Neuronal stem cell (in vitro differentiated cells): Measurements from ENCODE around the gene WNT3A.

ENCODE experiments used
- DNase-seq: peaks from one replicate; pipeline ENCODE4 v3.0.0-alpha.2; 2013; ENCODE audit warnings: low spot score
- H2AFZ ChIP-seq: one replicate; pipeline ENCODE4 v1.6.1; 2013; ENCODE audit warnings: mild to moderate bottlenecking, low read length, inconsistent platforms
- H2AK5ac ChIP-seq: 2 replicates; pipeline ENCODE4 v1.6.1; 2013; ENCODE audit warnings: low read depth, mild to moderate bottlenecking, inconsistent platforms, low read length, moderate library complexity, mixed read lengths
- H2BK120ac ChIP-seq: 2 replicates; pipeline ENCODE4 v1.6.1; 2013; ENCODE audit warnings: low read depth, mild to moderate bottlenecking, inconsistent platforms, low read length, moderate library complexity, mixed read lengths
- H2BK12ac ChIP-seq: one replicate; pipeline ENCODE4 v1.6.1; 2013; ENCODE audit warnings: low read length, inconsistent platforms
- H2BK15ac ChIP-seq: 2 replicates; pipeline ENCODE4 v1.6.1; 2013; ENCODE audit warnings: mild to moderate bottlenecking, low read length, inconsistent platforms, mixed read lengths
- H2BK5ac ChIP-seq: one replicate; pipeline ENCODE4 v1.6.1; 2013; ENCODE audit warnings: inconsistent platforms, mild to moderate bottlenecking, low read length, moderate library complexity
- H3K14ac ChIP-seq: one replicate; pipeline ENCODE4 v1.6.1; 2013; ENCODE audit warnings: low read length, inconsistent platforms
- H3K18ac ChIP-seq: 2 replicates; pipeline ENCODE4 v1.6.1; 2013; ENCODE audit warnings: low read length, inconsistent platforms
- H3K23ac ChIP-seq: 2 replicates; pipeline ENCODE4 v1.6.1; 2013; ENCODE audit warnings: low read depth, mild to moderate bottlenecking, mixed read lengths, low read length, inconsistent platforms; ENCODE audit not compliant: poor library complexity
- H3K27ac ChIP-seq: replicated peaks from 3 replicates; pipeline ENCODE4 v1.5.1; 2013; ENCODE audit warnings: low read length, inconsistent platforms
- H3K27me3 ChIP-seq, 3 experiments: 2 replicates each; pipeline ENCODE4 v1.6.1; 2013; ENCODE audit warnings: low read length in 3 of 3, mild to moderate bottlenecking in 2 of 3, inconsistent platforms in 1 of 3, low read depth in 1 of 3, mixed read lengths in 1 of 3, moderate library complexity in 1 of 3; ENCODE audit not compliant: control insufficient read depth in 3 of 3, insufficient read depth in 3 of 3
- H3K36me3 ChIP-seq, 2 donors: replicated peaks in 1 of 2; 2 replicates each; pipeline ENCODE4 v1.6.1; 2013; ENCODE audit warnings: low read length in 2 of 2; ENCODE audit not compliant: control insufficient read depth in 2 of 2, insufficient read depth in 2 of 2
- H3K4ac ChIP-seq: 2 replicates; pipeline ENCODE4 v1.6.1; 2013; ENCODE audit warnings: inconsistent platforms, mild to moderate bottlenecking, low read length, moderate library complexity
- H3K4me1 ChIP-seq, 2 donors: 1 replicate in 1 of 2; 2 replicates in 1 of 2; pipeline ENCODE4 v1.6.1; 2013; ENCODE audit warnings: low read length in 2 of 2, low read depth in 1 of 2; ENCODE audit not compliant: control insufficient read depth in 2 of 2, insufficient read depth in 1 of 2
- H3K4me2 ChIP-seq: one replicate; pipeline ENCODE4 v1.6.1; 2013; ENCODE audit warnings: mild to moderate bottlenecking, low read length, inconsistent platforms; ENCODE audit not compliant: insufficient read depth, poor library complexity, severe bottlenecking
- H3K4me3 ChIP-seq, 2 donors: 2 replicates each; pipeline ENCODE4 v1.5.1; 2013; ENCODE audit warnings: low read length in 2 of 2, mild to moderate bottlenecking in 2 of 2, inconsistent platforms in 1 of 2, moderate library complexity in 1 of 2
- H3K79me1 ChIP-seq: one replicate; pipeline ENCODE4 v1.6.1; 2013; ENCODE audit warnings: low read depth, mild to moderate bottlenecking, inconsistent platforms, low read length, moderate library complexity
- H3K9ac ChIP-seq: one replicate; pipeline ENCODE4 v1.6.1; 2013; ENCODE audit warnings: mild to moderate bottlenecking, low read depth, low read length, inconsistent platforms; ENCODE audit not compliant: poor library complexity
- H3K9me3 ChIP-seq, 2 donors: replicated peaks in 1 of 2; 2 replicates each; pipeline versions ENCODE3 to v1.6.1; 2013; ENCODE audit warnings: low read length in 2 of 2, mild to moderate bottlenecking in 2 of 2, inconsistent platforms in 1 of 2, low read depth in 1 of 2, mixed read lengths in 1 of 2, moderate library complexity in 1 of 2; ENCODE audit not compliant: control insufficient read depth in 2 of 2, insufficient read depth in 1 of 2
- H4K8ac ChIP-seq: one replicate; pipeline ENCODE4 v1.6.1; 2013; ENCODE audit warnings: low read depth, mild to moderate bottlenecking, inconsistent platforms, low read length, moderate library complexity
- H4K91ac ChIP-seq: one replicate; pipeline ENCODE4 v1.6.1; 2013; ENCODE audit warnings: low read length, low read depth, mild to moderate bottlenecking, inconsistent platforms; ENCODE audit not compliant: poor library complexity
- whole genome bisulfite sequencing, 2 donors: extraction: QIAGEN DNeasy Blood & Tissue Kit; methylation state at CpG; one replicate each; pipeline ENCODE4 v1.1.7; 2013; ENCODE audit warnings: missing lambda C conversion rate in 2 of 2, mixed read lengths in 1 of 2; ENCODE audit not compliant: insufficient read length in 2 of 2, insufficient replicate concordance in 1 of 2; ENCODE audit errors: extremely low coverage in 2 of 2; 5-methylcytosine and 5-hydroxymethylcytosine counted together

The WNT3A gene

GRCh38 chr1:228082918-228083870, 76.4 kb downstream of the WNT3A start:
- H2BK15ac ChIP-seq = peak overlapping the region; percentile 10
- H2BK5ac ChIP-seq = peak overlapping the region; percentile 72
- H3K23ac ChIP-seq = peak overlapping the region; percentile 99
- peaks cover 4 to 36% of the 10 kb centered on the region in 2 donors for H3K36me3 ChIP-seq
- peaks cover 23% of the 10 kb centered on the region for H3K79me1 ChIP-seq
- peak overlapping the region; percentile 71 for H3K4ac ChIP-seq
- H3K18ac ChIP-seq = peak overlapping the region; percentile 97
- no CpG with 5 or more reads among the region's 79 CpGs for WGBS, 2 donors
- peak overlapping the region; percentile 97 for H3K9ac ChIP-seq
- H2BK120ac ChIP-seq = peak overlapping the region; percentile 44
- peak overlapping the region; percentile 79 for H2AK5ac ChIP-seq
- H3K9me3 ChIP-seq = no peaks in the 10 kb centered on the region
- H2BK12ac ChIP-seq = no peak overlapping the region
- no peaks in the 10 kb centered on the region for H3K27me3 ChIP-seq
- no peak overlapping the region for H4K91ac ChIP-seq
- H3K27ac ChIP-seq = no peak overlapping the region
- peak overlapping the region; percentile 92 for H3K4me2 ChIP-seq
- no peak for DNase-seq
- peak overlapping the region; percentile 32 for H4K8ac ChIP-seq
- H3K14ac ChIP-seq = peak overlapping the region; percentile 86
- peak overlapping the region; percentile 82 for H2AFZ ChIP-seq
- peak overlapping the region; percentile 98 to 99 for H3K4me3 ChIP-seq
- peaks cover 21 to 26% of the 10 kb centered on the region in 2 donors for H3K4me1 ChIP-seq

- no peak overlapping the region for H2AFZ ChIP-seq
- H3K4me3 ChIP-seq = peak overlapping the region; percentile 98 to 99
- no peak overlapping the region for H3K14ac ChIP-seq
- no peak overlapping the region for H3K27ac ChIP-seq
- H2AK5ac ChIP-seq = no peak overlapping the region
- no peak overlapping the region for H3K18ac ChIP-seq
- no peak for DNase-seq
- H3K4me2 ChIP-seq = peak overlapping the region; percentile 92
- H3K4me1 ChIP-seq = peaks cover 21 to 26% of the 10 kb centered on the region in 2 donors
- H3K79me1 ChIP-seq = peaks cover 23% of the 10 kb centered on the region
- WGBS, 2 donors = no CpG with 5 or more reads among the region's 17 CpGs
- H4K8ac ChIP-seq = no peak overlapping the region
- H3K9ac ChIP-seq = peak overlapping the region; percentile 97
- no peaks in the 10 kb centered on the region for H3K27me3 ChIP-seq
- H3K4ac ChIP-seq = no peak overlapping the region
- peaks cover 7 to 43% of the 10 kb centered on the region in 2 donors for H3K36me3 ChIP-seq
- no peaks in the 10 kb centered on the region for H3K9me3 ChIP-seq
- H4K91ac ChIP-seq = no peak overlapping the region
- H2BK15ac ChIP-seq = no peak overlapping the region
- no peak overlapping the region for H2BK120ac ChIP-seq
- peak overlapping the region; percentile 7 for H3K23ac ChIP-seq
- no peak overlapping the region for H2BK12ac ChIP-seq
- H2BK5ac ChIP-seq = no peak overlapping the region
These were observed 77.1 kb downstream of the WNT3A start for GRCh38 chr1:228083871-228084278.

- Histone ChIP-seq H3K27me3 (no peaks in the 10 kb centered on the region), H3K4me2 (peak overlapping the region; percentile 92), H2BK120ac (no peak overlapping the region), H2BK15ac (no peak overlapping the region), H2AFZ (no peak overlapping the region), H3K4ac (no peak overlapping the region), H4K91ac (no peak overlapping the region), H3K79me1 (peaks cover 23% of the 10 kb centered on the region), H2BK12ac (no peak overlapping the region), H3K36me3 (peaks cover 7 to 47% of the 10 kb centered on the region in 2 donors), H3K23ac (no peak overlapping the region), H3K4me3 (peak overlapping the region in 1 of 2 donors; percentile 99), H3K9ac (no peak overlapping the region), H3K14ac (no peak overlapping the region), H2BK5ac (no peak overlapping the region), H3K9me3 (no peaks in the 10 kb centered on the region), H3K4me1 (peaks cover 21 to 26% of the 10 kb centered on the region in 2 donors), H3K27ac (no peak overlapping the region), H4K8ac (no peak overlapping the region), H3K18ac (no peak overlapping the region), H2AK5ac (no peak overlapping the region)
- no CpG with 5 or more reads among the region's 3 CpGs for WGBS, 2 donors
- no peak for DNase-seq
These were observed 77.5 kb downstream of the WNT3A start for GRCh38 chr1:228084325-228084724.

- no peak overlapping the region for H3K4me2 ChIP-seq
- H3K4ac ChIP-seq = no peak overlapping the region
- peaks cover 22 to 26% of the 10 kb centered on the region in 2 donors for H3K4me1 ChIP-seq
- WGBS, 2 donors = no CpG with 5 or more reads among the region's 5 CpGs
- H2BK120ac ChIP-seq = no peak overlapping the region
- no peaks in the 10 kb centered on the region for H3K9me3 ChIP-seq
- H3K18ac ChIP-seq = no peak overlapping the region
- H3K27me3 ChIP-seq = no peaks in the 10 kb centered on the region
- no peak overlapping the region for H2BK5ac ChIP-seq
- H3K4me3 ChIP-seq = peak overlapping the region in 1 of 2 donors; percentile 99
- no peak overlapping the region for H2BK12ac ChIP-seq
- no peak overlapping the region for H4K8ac ChIP-seq
- H3K14ac ChIP-seq = no peak overlapping the region
- no peak overlapping the region for H2AK5ac ChIP-seq
- H2BK15ac ChIP-seq = no peak overlapping the region
- H3K9ac ChIP-seq = no peak overlapping the region
- no peak overlapping the region for H2AFZ ChIP-seq
- H3K79me1 ChIP-seq = peaks cover 26% of the 10 kb centered on the region
- H3K36me3 ChIP-seq = peaks cover 7 to 52% of the 10 kb centered on the region in 2 donors
- no peak overlapping the region for H4K91ac ChIP-seq
- DNase-seq = no peak
- no peak overlapping the region for H3K27ac ChIP-seq
- H3K23ac ChIP-seq = no peak overlapping the region
These were observed 78.0 kb downstream of the WNT3A start for GRCh38 chr1:228084797-228085196.
